Measurements from ENCODE around the gene SPDYE1.
"Not testable (repeated sequence)": the region's sequence is repeated elsewhere in the genome, so short reads cannot be mapped to it uniquely, and the experiment has no call there.

- not testable (repeated sequence) for TF ChIP-seq POLR2A (IDR thresholded peaks at IDR 0.05); EP300 (IDR thresholded peaks at IDR 0.05; ENCODE audit: low read depth); POLR2AphosphoS5 (IDR thresholded peaks at IDR 0.05); CTCF (IDR thresholded peaks at IDR 0.05)
Measured at GRCh38 chr7:43974033-43974573, 23.6 kb upstream of the SPDYE1 start.

Measured in transverse colon (tissue), 4 donors.